RWPE2 (cell line): Measurements from ENCODE around the gene ARHGAP42.

Experiments used
- ATAC-seq: fragments of 200-7000 bp; cut with Tn5 transposase; 3 replicates; pipeline ENCODE4 v1.9.1; 2021; ENCODE audit warnings: low read depth
- DNase-seq: peaks from one replicate; pipeline ENCODE4 v3.0.0-alpha.2; 2020; ENCODE audit warnings: low spot score
- H3K27ac ChIP-seq: fragments of 450-650 bp; 2 replicates; pipeline ENCODE4 v1.5.1; 2017; ENCODE audit warnings: mild to moderate bottlenecking; ENCODE audit not compliant: poor library complexity, severe bottlenecking
- H3K27me3 ChIP-seq: fragments of 250-450 bp; sonication (Bioruptor Pico); 2 replicates; pipeline ENCODE4 v1.5.1; 2021; ENCODE audit warnings: mild to moderate bottlenecking, moderate library complexity; ENCODE audit not compliant: insufficient read depth, poor library complexity, severe bottlenecking
- H3K36me3 ChIP-seq: fragments of 250-450 bp; sonication (Bioruptor Pico); 2 replicates; pipeline ENCODE4 v1.5.1; 2020; ENCODE audit warnings: low read depth, mild to moderate bottlenecking, moderate library complexity
- H3K4me1 ChIP-seq: fragments of 250-450 bp; sonication (Bioruptor Pico); 2 replicates; pipeline ENCODE4 v1.5.1; 2021; ENCODE audit warnings: mild to moderate bottlenecking, moderate library complexity; ENCODE audit not compliant: insufficient read depth, poor library complexity, severe bottlenecking
- H3K4me3 ChIP-seq: fragments of 250-450 bp; sonication (Bioruptor Pico); 2 replicates; pipeline ENCODE4 v1.5.1; 2021; ENCODE audit warnings: mild to moderate bottlenecking, moderate library complexity; ENCODE audit not compliant: severe bottlenecking
- H3K9me3 ChIP-seq: fragments of 250-450 bp; sonication (Bioruptor Pico); 2 replicates; pipeline ENCODE4 v1.5.1; 2021; ENCODE audit warnings: mild to moderate bottlenecking, moderate library complexity; ENCODE audit not compliant: severe bottlenecking
- TF ChIP-seq, protein P1 (sequence below): fragments of 450-650 bp; IDR thresholded peaks from one replicate; pipeline ENCODE4 v1.5.1; 2017; ENCODE audit warnings: mild to moderate bottlenecking, moderate library complexity; ENCODE audit not compliant: poor library complexity, severe bottlenecking

Gene ARHGAP42

DNA sequence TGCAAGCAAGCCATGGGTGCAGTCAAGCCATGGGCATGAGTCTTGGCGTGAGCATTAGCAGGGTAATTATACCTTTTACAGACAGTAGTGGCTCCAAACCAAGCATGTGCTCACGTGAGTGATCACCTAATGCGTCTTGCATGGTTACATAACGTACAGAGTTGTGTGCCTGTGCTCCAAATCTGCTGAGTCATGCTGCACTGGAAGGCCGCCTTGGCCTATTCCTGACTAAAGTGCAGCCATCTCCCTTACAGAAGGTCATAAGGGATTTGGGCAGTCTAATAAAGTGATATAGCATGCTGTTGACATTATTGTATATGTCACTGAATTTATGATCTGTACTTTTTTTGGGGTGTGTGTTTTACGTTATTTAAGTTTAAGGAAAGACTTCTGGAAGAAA lies 102.4 kb downstream of the ARHGAP42 start:
- H3K27me3 ChIP-seq, result no peaks in the 10 kb centered on the region
- no peaks in the 10 kb centered on the region for H3K4me1 ChIP-seq
- ATAC-seq (no peak), DNase-seq (no peak)
- no peaks in the 10 kb centered on the region for H3K9me3 ChIP-seq
- H3K36me3 ChIP-seq, result no peaks in the 10 kb centered on the region
- H3K4me3 ChIP-seq, result no peak overlapping the region
- no peak overlapping the region for H3K27ac ChIP-seq
- TF ChIP-seq, protein P1, sequence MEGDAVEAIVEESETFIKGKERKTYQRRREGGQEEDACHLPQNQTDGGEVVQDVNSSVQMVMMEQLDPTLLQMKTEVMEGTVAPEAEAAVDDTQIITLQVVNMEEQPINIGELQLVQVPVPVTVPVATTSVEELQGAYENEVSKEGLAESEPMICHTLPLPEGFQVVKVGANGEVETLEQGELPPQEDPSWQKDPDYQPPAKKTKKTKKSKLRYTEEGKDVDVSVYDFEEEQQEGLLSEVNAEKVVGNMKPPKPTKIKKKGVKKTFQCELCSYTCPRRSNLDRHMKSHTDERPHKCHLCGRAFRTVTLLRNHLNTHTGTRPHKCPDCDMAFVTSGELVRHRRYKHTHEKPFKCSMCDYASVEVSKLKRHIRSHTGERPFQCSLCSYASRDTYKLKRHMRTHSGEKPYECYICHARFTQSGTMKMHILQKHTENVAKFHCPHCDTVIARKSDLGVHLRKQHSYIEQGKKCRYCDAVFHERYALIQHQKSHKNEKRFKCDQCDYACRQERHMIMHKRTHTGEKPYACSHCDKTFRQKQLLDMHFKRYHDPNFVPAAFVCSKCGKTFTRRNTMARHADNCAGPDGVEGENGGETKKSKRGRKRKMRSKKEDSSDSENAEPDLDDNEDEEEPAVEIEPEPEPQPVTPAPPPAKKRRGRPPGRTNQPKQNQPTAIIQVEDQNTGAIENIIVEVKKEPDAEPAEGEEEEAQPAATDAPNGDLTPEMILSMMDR, result no peak

DNA sequence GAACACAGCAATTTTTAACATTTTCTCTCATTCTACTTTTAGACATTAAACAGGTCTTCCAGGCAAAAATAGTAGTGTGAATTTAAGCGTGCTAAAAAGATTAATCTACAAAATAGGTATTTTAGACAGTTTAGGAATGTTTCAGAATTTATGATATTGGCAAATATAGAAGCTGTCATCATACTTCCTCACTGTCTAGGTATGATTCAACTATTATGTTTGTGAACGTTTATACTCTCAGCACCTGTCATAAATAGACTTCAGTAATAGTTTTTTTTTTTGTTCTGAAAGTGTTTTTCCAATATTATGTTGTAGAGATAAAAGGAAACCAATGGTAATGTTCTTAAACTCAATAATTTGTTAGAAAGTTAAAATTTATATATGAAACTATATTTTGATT lies 103.0 kb downstream of the ARHGAP42 start:
- TF ChIP-seq, protein P1, result no peak
- no peaks in the 10 kb centered on the region for H3K27me3 ChIP-seq
- no peak overlapping the region for H3K27ac ChIP-seq
- DNase-seq (no peak), ATAC-seq (no peak)
- H3K36me3 ChIP-seq, result no peaks in the 10 kb centered on the region
- no peak overlapping the region for H3K4me3 ChIP-seq
- H3K4me1 ChIP-seq, result no peaks in the 10 kb centered on the region
- H3K9me3 ChIP-seq, result no peaks in the 10 kb centered on the region

DNA sequence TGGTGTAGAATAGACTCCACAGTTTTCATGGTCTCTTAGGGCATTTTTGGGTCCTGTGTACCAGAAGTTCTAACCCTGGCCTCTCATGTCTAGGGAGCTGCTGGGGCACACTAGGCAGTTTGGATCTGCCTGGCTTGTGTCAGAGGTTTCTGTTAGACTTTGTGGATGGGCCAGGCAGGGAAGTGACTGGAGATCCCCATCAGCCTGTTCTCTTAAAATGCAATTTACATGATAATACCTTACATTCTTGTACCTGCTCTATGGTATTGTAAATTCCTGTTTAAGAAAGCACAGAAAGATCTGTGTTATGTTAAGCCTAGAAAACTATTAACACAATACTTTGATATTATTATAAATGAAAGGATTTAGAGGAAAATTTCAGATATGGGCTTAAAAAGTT lies 104.0 kb downstream of the ARHGAP42 start:
- Histone ChIP-seq H3K27ac (no peak overlapping the region), H3K27me3 (no peaks in the 10 kb centered on the region), H3K4me1 (no peaks in the 10 kb centered on the region), H3K36me3 (no peaks in the 10 kb centered on the region), H3K9me3 (no peaks in the 10 kb centered on the region), H3K4me3 (no peak overlapping the region)
- no peak for ATAC-seq
- TF ChIP-seq, protein P1, result no peak
- DNase-seq, result no peak

DNA sequence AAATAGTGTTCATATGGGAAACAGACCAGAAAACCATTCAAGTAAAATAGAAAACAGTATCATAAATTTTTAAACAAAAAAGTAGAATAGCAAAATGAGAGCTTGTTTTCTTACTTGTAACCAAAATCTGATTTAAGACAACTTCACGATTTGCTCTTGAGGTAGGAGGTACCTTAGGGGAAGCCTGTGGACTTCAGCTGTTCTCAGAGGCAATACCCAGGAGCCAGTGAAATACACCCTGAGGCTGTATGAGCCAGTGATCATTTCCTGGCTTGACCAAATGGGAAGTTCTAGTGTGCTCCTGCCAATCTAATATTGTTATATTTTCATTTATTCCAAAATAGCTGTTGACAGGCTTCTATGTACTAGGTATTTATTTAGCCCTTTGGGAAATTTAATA lies 104.8 kb downstream of the ARHGAP42 start:
- Histone ChIP-seq H3K36me3 (no peaks in the 10 kb centered on the region), H3K27me3 (no peaks in the 10 kb centered on the region), H3K4me1 (no peaks in the 10 kb centered on the region), H3K9me3 (no peaks in the 10 kb centered on the region), H3K27ac (no peak overlapping the region), H3K4me3 (no peak overlapping the region)
- DNase-seq (no peak), ATAC-seq (peak; percentile 81; the same call in 2 of the 3 replicates)
- TF ChIP-seq, protein P1, result no peak

DNA sequence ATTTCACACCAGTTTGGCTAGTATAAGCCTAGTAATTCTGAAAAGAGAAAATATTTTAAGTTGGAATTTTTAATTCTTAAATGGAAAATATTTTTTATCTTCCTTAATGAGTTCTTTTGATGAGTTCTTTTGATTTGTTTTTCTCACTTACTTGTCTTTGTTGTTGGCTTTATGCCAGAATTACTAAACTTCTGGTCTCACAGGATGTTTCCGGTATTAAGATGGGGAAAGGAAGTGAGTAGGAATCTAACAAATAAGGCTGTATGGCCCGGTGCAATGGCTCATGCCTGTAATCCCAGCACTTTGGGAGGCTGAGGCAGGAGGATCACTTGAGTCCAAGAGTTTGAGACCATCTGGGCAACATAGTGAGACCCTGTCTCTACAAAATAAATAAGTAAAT lies 106.4 kb downstream of the ARHGAP42 start:
- ATAC-seq, result no peak

More for the DNA sequence above, 106.4 kb downstream of the ARHGAP42 start:
- Histone ChIP-seq H3K27me3 (no peaks in the 10 kb centered on the region), H3K4me3 (no peak overlapping the region), H3K36me3 (no peaks in the 10 kb centered on the region), H3K9me3 (no peaks in the 10 kb centered on the region), H3K27ac (no peak overlapping the region), H3K4me1 (no peaks in the 10 kb centered on the region)
- DNase-seq, result no peak
- TF ChIP-seq, protein P1, result no peak
